Calu3 (cell line): ENCODE data around the gene SLC6A5. TPM values are rescaled to one million over a fixed set of nuclear protein-coding genes. Genes with fewer than 3 reads are reported as not detected.

Experiments used
- BruUV-seq: library from RNA; stranded (reverse); fragments of 400-500 nt; replicated peaks from 2 replicates; lab custom pipeline; 2021; lab: Mats Ljungman, UMichigan
- CTCF ChIA-PET: fragments of 300-600 bp; sonication (Branson Sonifier 250); formaldehyde crosslinking; loops from one replicate; lab custom pipeline; 2022; ENCODE audit warnings: antibody characterized with exemption; lab: Charles Lee
- DNase-seq: peaks from one replicate; pipeline ENCODE4 v3.0.0; 2022
- H3K27ac Mint-ChIP-seq: one replicate; pipeline ENCODE4 v1.8.0; 2022; ENCODE audit warnings: mixed read lengths; ENCODE audit not compliant: unreplicated experiment
- H3K27me3 Mint-ChIP-seq: one replicate; pipeline ENCODE4 v1.8.0; 2022; ENCODE audit warnings: mixed read lengths; ENCODE audit not compliant: unreplicated experiment
- H3K36me3 Mint-ChIP-seq: one replicate; pipeline ENCODE4 v1.8.0; 2022; ENCODE audit warnings: mild to moderate bottlenecking, moderate library complexity, mixed read lengths; ENCODE audit not compliant: insufficient read depth, unreplicated experiment
- H3K4me1 Mint-ChIP-seq: one replicate; pipeline ENCODE4 v1.8.0; 2022; ENCODE audit warnings: mild to moderate bottlenecking, low read depth, mixed read lengths; ENCODE audit not compliant: unreplicated experiment
- H3K4me3 Mint-ChIP-seq: one replicate; pipeline ENCODE4 v1.8.0; 2022; ENCODE audit warnings: mild to moderate bottlenecking, low read depth, moderate library complexity, mixed read lengths; ENCODE audit not compliant: unreplicated experiment
- H3K9me3 Mint-ChIP-seq: one replicate; pipeline ENCODE4 v1.8.0; 2022; ENCODE audit warnings: low read depth, mixed read lengths; ENCODE audit not compliant: unreplicated experiment
- CTCF ChIP-seq: fragments of 200-600 bp; IDR thresholded peaks from one replicate; pipeline ENCODE4 v1.8.0; 2022; ENCODE audit warnings: antibody characterized with exemption; ENCODE audit not compliant: unreplicated experiment
- intact Hi-C: fragments of 100-400 bp; cut with micrococcal nuclease; formaldehyde crosslinking; loops from one replicate; pipeline ENCODE4 v1.10.0; 2022; ENCODE audit not compliant: unreplicated experiment
- total RNA-seq: library from RNA; stranded (reverse); gene quantifications from 2 replicates; pipeline ENCODE4 v1.2.3, GENCODE V29; 2022

Gene SLC6A5
- total RNA-seq, 1 experiment from 2014 or later = not detected

DNA sequence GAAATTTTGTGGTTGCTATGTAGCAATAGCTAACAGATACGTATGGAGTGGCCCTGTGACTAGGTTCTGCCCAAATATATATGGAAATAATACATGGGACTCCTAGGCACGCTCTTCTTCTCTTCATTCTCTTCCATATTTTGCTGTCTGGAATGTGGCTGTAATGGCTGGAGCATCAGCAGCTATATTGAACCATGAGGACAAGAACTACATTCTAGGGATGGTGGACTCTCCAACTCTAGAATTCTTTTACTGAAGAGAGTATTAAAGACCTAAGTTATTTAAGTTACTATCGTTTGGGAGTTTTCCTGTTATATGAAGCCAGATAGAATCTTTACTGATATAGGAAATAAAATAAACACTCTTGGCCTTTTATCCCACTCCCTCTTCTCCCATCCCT is 62.4 kb downstream of the SLC6A5 start:
- intact Hi-C loops = no loop called here
- no peak for TF ChIP-seq CTCF
- H3K4me3 Mint-ChIP-seq = no peak overlapping the region
- BruUV-seq = no TSS peak
- H3K9me3 Mint-ChIP-seq = no peaks in the 10 kb centered on the region
- peaks cover 15% of the 10 kb centered on the region for H3K27me3 Mint-ChIP-seq
- H3K4me1 Mint-ChIP-seq = no peaks in the 10 kb centered on the region
- H3K36me3 Mint-ChIP-seq = no peaks in the 10 kb centered on the region
- no peak for DNase-seq
- CTCF ChIA-PET = interaction anchor here (0.6 to 0.7 kb wide), 2 partner anchors 965 to 1088 kb away, joined by 5 to 7 read pairs; no protein-coding TSS in a partner anchor
- no peak overlapping the region for H3K27ac Mint-ChIP-seq

DNA sequence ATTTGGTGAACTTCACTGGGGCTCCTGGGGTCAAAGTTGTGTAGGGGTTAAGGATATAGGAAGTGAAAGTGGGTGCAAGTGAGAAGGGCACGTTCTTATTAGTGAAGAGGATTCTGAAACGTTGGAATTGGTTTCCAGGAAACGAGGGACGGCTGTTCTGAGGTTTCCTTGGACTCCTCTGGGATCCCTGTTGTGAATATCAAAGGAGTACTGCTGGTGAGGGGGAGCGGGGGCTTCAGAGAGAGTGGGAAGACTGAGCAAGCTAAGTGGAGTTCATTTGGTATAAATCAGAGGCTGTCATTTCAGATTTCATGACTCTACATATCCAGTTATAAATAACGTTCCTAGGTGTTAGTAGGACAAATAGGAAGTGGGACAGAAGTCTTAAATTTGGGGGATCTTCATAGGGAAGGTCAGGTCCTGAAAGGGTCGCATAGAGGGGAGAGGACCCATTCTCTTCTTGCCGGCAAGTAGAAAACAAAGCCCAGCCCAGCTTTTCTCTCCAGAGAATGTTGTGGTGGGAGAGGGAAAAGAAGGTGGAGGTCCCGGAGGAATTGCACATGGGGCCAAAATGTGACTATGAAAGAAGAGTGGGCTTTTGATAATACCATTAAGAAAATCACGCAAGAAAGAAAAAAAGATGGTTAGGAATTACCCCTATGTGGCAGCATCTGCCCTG is 68.9 kb downstream of the SLC6A5 start:
- TF ChIP-seq CTCF = no peak

GRCh38 chr11:20668844-20669819 is 69.7 kb downstream of the SLC6A5 start, which contains the start of gene NELL1:
NELL1 (plus strand) TSS chr11:20669586.
- DNase-seq = no peak
- no peak for TF ChIP-seq CTCF
- no TSS peak for BruUV-seq
- peaks cover 54% of the 10 kb centered on the region for H3K27me3 Mint-ChIP-seq
- CTCF ChIA-PET = no interaction called here
- no peaks in the 10 kb centered on the region for H3K4me1 Mint-ChIP-seq
- no peak within 1 kb of the TSS for H3K27ac Mint-ChIP-seq
- intact Hi-C loops = no loop called here
- no peak within 1 kb of the TSS for H3K4me3 Mint-ChIP-seq
- no peaks in the 10 kb centered on the region for H3K9me3 Mint-ChIP-seq
- no peaks in the 10 kb centered on the region for H3K36me3 Mint-ChIP-seq

More for the DNA sequence above, 68.9 kb downstream of the SLC6A5 start:
- Mint-ChIP-seq H3K9me3 (no peaks in the 10 kb centered on the region), H3K27me3 (peaks cover 49% of the 10 kb centered on the region), H3K4me1 (no peaks in the 10 kb centered on the region), H3K27ac (no peak overlapping the region), H3K36me3 (no peaks in the 10 kb centered on the region), H3K4me3 (no peak overlapping the region)
- DNase-seq = no peak
- CTCF ChIA-PET = no interaction called here
- intact Hi-C loops = no loop called here
- no TSS peak for BruUV-seq

GRCh38 chr11:20669820-20670684 is 70.6 kb downstream of the SLC6A5 start:
- TF ChIP-seq CTCF = no peak
- H3K36me3 Mint-ChIP-seq = no peaks in the 10 kb centered on the region
- no peak overlapping the region for H3K4me3 Mint-ChIP-seq
- H3K4me1 Mint-ChIP-seq = no peaks in the 10 kb centered on the region
- CTCF ChIA-PET = no interaction called here
- DNase-seq = no peak
- intact Hi-C loops = no loop called here
- H3K27ac Mint-ChIP-seq = no peak overlapping the region
- BruUV-seq = no TSS peak
- peaks cover 57% of the 10 kb centered on the region for H3K27me3 Mint-ChIP-seq
- no peaks in the 10 kb centered on the region for H3K9me3 Mint-ChIP-seq
